Smooth muscle cell (in vitro differentiated cells): ENCODE results near the gene RALY. TPM values are rescaled to one million over a fixed set of nuclear protein-coding genes. Genes with fewer than 3 reads are reported as not detected.

Experiments
- DNase-seq: peaks from one replicate; lab custom pipeline; 2025; ENCODE audit not compliant: unreplicated experiment; lab: John Stamatoyannopoulos, UW
- H2AFZ ChIP-seq: fragments of 200-600 bp; sonication (generic); 2 replicates; pipeline ENCODE4 v1.6.0; 2016; ENCODE audit warnings: antibody characterized with exemption, low read depth, mild to moderate bottlenecking
- H3F3A ChIP-seq: fragments of 200-600 bp; sonication (generic); 2 replicates; pipeline ENCODE4 v1.6.0; 2017; ENCODE audit warnings: antibody characterized with exemption, low read depth
- H3K27ac ChIP-seq: fragments of 200-600 bp; sonication (generic); 2 replicates; pipeline ENCODE4 v1.5.1; 2016; ENCODE audit warnings: low read depth, mild to moderate bottlenecking
- H3K27me3 ChIP-seq: fragments of 200-600 bp; sonication (generic); 2 replicates; pipeline ENCODE4 v1.6.1; 2016; ENCODE audit warnings: low read depth, mild to moderate bottlenecking
- H3K36me3 ChIP-seq: fragments of 200-600 bp; sonication (generic); 2 replicates; pipeline ENCODE4 v1.5.1; 2016; ENCODE audit warnings: low read depth
- H3K4me1 ChIP-seq: fragments of 200-600 bp; sonication (generic); 2 replicates; pipeline ENCODE4 v1.5.1; 2016; ENCODE audit warnings: low read depth
- H3K4me2 ChIP-seq: fragments of 200-600 bp; sonication (generic); 2 replicates; pipeline ENCODE4 v1.6.0; 2016; ENCODE audit warnings: mild to moderate bottlenecking
- H3K4me3 ChIP-seq: fragments of 200-600 bp; sonication (generic); 2 replicates; pipeline ENCODE4 v1.5.1; 2016; ENCODE audit warnings: mild to moderate bottlenecking
- H3K79me2 ChIP-seq: fragments of 200-600 bp; sonication (generic); 2 replicates; pipeline ENCODE4 v1.6.0; 2016; ENCODE audit warnings: low read depth, mild to moderate bottlenecking
- H3K9ac ChIP-seq: fragments of 200-600 bp; sonication (generic); 2 replicates; pipeline ENCODE4 v1.6.0; 2016; ENCODE audit warnings: low read depth
- H3K9me3 ChIP-seq: fragments of 200-600 bp; sonication (generic); replicated peaks from 2 replicates; pipeline ENCODE4 v1.5.1; 2016; ENCODE audit warnings: low read depth
- H4K20me1 ChIP-seq: fragments of 200-600 bp; sonication (generic); 2 replicates; pipeline ENCODE4 v1.6.0; 2016; ENCODE audit warnings: low read depth
- WGBS: methylation state at CpG from one replicate; pipeline ENCODE4 v1.1.7; 2016; ENCODE audit warnings: low lambda C conversion rate; 5-methylcytosine and 5-hydroxymethylcytosine counted together
- polyA plus RNA-seq: library from polyadenylated mRNA; unstranded; fragments of >200 nt; fragmentation: Nextera tagmentation; extraction: Ambion mirVana; gene quantifications from 2 replicates; pipeline ENCODE4 v1.2.1, GENCODE V29; 2016
- total RNA-seq: library from RNA; depleted of rRNA; stranded (reverse); fragments of >200 nt; gene quantifications from 2 replicates; pipeline ENCODE4 v1.2.3, GENCODE V29; 2014
- TF ChIP-seq, protein P1 (sequence below): fragments of 200-600 bp; sonication (generic); IDR thresholded peaks from 2 replicates; pipeline ENCODE4 v1.5.1; 2017; ENCODE audit warnings: borderline replicate concordance, mild to moderate bottlenecking, antibody characterized with exemption; ENCODE audit not compliant: insufficient read depth, poor library complexity, severe bottlenecking

Gene RALY
- total and polyA plus RNA-seq, 2 experiments from 2014 or later = 99.7 to 218 TPM

DNA sequence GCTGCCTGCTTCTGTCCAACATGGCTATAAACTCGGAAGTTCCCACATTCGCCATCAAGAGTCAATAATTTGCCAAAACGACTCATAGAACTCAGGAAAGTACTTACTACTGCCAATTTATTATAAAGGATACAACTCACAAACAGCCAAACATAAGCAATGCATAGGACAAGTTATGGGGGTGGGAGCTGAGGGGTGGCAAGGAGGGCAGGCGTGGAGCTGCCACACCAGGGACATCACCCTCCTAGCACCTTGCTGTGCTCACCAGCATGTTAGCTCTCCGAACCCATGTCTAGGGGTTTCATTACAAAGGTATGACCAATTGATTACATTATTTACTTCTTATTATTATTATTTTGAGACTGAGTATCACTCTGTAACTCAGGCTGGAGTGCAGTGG, 106.0 kb downstream of the RALY start:
- no peak overlapping the region for H2AFZ ChIP-seq
- no peak for DNase-seq
- peaks cover 11% of the 10 kb centered on the region for H3F3A ChIP-seq
- 97% methylated on average over 5 of the region's 5 CpGs for WGBS
- H3K79me2 ChIP-seq = peaks cover 62% of the 10 kb centered on the region
- no peaks in the 10 kb centered on the region for H3K9me3 ChIP-seq
- TF ChIP-seq, protein P1, sequence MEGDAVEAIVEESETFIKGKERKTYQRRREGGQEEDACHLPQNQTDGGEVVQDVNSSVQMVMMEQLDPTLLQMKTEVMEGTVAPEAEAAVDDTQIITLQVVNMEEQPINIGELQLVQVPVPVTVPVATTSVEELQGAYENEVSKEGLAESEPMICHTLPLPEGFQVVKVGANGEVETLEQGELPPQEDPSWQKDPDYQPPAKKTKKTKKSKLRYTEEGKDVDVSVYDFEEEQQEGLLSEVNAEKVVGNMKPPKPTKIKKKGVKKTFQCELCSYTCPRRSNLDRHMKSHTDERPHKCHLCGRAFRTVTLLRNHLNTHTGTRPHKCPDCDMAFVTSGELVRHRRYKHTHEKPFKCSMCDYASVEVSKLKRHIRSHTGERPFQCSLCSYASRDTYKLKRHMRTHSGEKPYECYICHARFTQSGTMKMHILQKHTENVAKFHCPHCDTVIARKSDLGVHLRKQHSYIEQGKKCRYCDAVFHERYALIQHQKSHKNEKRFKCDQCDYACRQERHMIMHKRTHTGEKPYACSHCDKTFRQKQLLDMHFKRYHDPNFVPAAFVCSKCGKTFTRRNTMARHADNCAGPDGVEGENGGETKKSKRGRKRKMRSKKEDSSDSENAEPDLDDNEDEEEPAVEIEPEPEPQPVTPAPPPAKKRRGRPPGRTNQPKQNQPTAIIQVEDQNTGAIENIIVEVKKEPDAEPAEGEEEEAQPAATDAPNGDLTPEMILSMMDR = no peak
- H3K36me3 ChIP-seq = peaks cover 42% of the 10 kb centered on the region
- H3K27me3 ChIP-seq = no peaks in the 10 kb centered on the region
- no peak overlapping the region for H3K27ac ChIP-seq
- peaks cover 99% of the 10 kb centered on the region for H4K20me1 ChIP-seq
- no peaks in the 10 kb centered on the region for H3K4me1 ChIP-seq
- H3K9ac ChIP-seq = no peak overlapping the region
- no peak overlapping the region for H3K4me2 ChIP-seq
- no peak overlapping the region for H3K4me3 ChIP-seq

DNA sequence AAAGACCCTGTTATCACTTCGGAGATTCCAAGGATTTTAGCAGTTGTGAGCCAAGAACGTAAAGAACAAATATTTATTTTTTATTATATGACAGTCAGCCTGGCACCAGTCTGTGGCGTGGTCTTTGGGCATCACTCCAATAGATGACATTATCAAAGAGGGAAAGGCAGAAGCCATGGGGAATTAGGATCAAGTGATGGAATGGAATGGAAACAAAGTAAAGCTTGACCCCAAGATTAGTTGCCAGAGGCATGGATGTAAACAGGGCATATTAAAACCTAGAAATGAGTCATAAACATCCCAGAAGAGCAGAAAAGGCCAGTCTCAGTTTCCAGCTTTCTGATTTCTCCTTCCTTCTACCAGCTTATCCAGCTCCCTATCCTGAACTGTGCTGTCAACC, 106.9 kb downstream of the RALY start:
- H3K79me2 ChIP-seq = peaks cover 64% of the 10 kb centered on the region
- WGBS = 83% methylated on average over 3 of the region's 3 CpGs

DNA sequence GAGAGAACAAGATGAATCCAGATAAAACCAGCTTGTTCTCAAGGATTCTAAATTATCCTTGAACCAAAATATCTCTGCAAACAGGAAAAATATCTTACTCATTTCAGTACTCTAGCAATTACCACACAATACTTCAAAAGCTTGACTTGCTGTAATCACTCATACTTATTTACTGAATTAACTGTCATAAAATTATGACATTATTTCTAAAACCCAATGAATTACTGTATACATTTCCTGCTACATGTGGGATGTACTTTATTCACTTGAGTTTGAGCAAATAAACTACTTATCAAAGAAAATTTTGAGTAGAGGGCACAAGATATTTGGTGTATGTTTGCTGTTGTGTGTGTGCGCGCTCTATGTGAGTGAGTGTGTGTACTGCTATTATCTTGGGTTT, 108.6 kb downstream of the RALY start:
- Histone ChIP-seq H3K27ac (peak overlapping the region; percentile 3), H3F3A (peaks cover 10% of the 10 kb centered on the region), H3K9me3 (no peaks in the 10 kb centered on the region), H3K27me3 (no peaks in the 10 kb centered on the region), H3K79me2 (peaks cover 73% of the 10 kb centered on the region), H3K36me3 (peaks cover 34% of the 10 kb centered on the region), H3K4me3 (no peak overlapping the region), H3K4me1 (no peaks in the 10 kb centered on the region), H3K4me2 (no peak overlapping the region), H3K9ac (no peak overlapping the region), H2AFZ (no peak overlapping the region), H4K20me1 (peaks cover 100% of the 10 kb centered on the region)
- DNase-seq = no peak
- WGBS = 96% methylated on average over 2 of the region's 2 CpGs
- TF ChIP-seq, protein P1 = no peak

More for the DNA sequence above, 106.9 kb downstream of the RALY start:
- Histone ChIP-seq H3K4me1 (no peaks in the 10 kb centered on the region), H3K4me2 (no peak overlapping the region), H3K27me3 (no peaks in the 10 kb centered on the region), H3K27ac (no peak overlapping the region), H3K4me3 (no peak overlapping the region), H3K9me3 (no peaks in the 10 kb centered on the region), H3K9ac (no peak overlapping the region), H3F3A (peaks cover 14% of the 10 kb centered on the region), H3K36me3 (peaks cover 46% of the 10 kb centered on the region), H2AFZ (no peak overlapping the region), H4K20me1 (peaks cover 100% of the 10 kb centered on the region)
- DNase-seq = no peak
- TF ChIP-seq, protein P1 = no peak

DNA sequence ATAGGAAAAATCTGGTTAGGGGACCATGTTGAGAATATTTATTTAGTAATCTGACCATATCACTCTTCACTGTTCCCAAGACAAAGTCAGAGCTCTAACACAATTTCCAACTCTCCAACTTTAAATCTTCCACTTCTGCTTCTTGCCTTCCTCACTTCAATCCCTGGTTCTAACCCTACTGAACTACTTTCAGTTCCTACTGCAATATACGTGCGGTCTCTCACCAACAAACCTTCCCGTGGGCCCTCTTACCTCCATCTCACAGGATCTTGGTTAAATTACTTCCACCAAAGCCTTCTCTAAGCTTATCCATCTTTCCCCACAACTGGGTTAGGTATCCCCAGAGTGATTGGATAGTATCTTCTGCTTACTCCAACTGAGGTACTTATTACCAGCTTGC, 110.3 kb downstream of the RALY start:
- 97% methylated on average over 3 of the region's 3 CpGs for WGBS
- Histone ChIP-seq H3K4me2 (no peak overlapping the region), H3K27me3 (no peaks in the 10 kb centered on the region), H3K79me2 (peaks cover 86% of the 10 kb centered on the region), H3K9me3 (no peaks in the 10 kb centered on the region), H3K4me1 (peaks cover 2% of the 10 kb centered on the region), H3K9ac (no peak overlapping the region), H3K27ac (no peak overlapping the region), H3K36me3 (peaks cover 25% of the 10 kb centered on the region), H3F3A (peaks cover 10% of the 10 kb centered on the region), H2AFZ (no peak overlapping the region), H3K4me3 (no peak overlapping the region), H4K20me1 (peaks cover 100% of the 10 kb centered on the region)
- TF ChIP-seq, protein P1 = no peak
- DNase-seq = no peak
